GM12878 (cell line): Measurements from ENCODE around the gene APCDD1L.

Experiments
- TCF12 ChIP-seq: IDR thresholded peaks from 2 replicates; pipeline ENCODE4 v1.6.1; 2011; ENCODE audit warnings: low read depth, mild to moderate bottlenecking, low read length
- TF ChIP-seq, protein P1 (sequence below): fragments of 450-650 bp; IDR thresholded peaks from 2 replicates; pipeline ENCODE4 v1.6.1; 2017; ENCODE audit warnings: antibody characterized with exemption, mild to moderate bottlenecking, moderate library complexity
- TF ChIP-seq, protein P2 (sequence below), 3 experiments: IDR thresholded peaks in 2 of 3; conservative IDR thresholded peaks in 1 of 3; 2 replicates each; pipeline ENCODE4 v1.5.1; 2011; ENCODE audit warnings: low read depth in 3 of 3, low read length in 3 of 3, mild to moderate bottlenecking in 3 of 3, control low read depth in 2 of 3, moderate library complexity in 2 of 3, inconsistent platforms in 1 of 3, mixed read lengths in 1 of 3; ENCODE audit not compliant: control insufficient read depth in 2 of 3, insufficient read depth in 1 of 3; ENCODE audit errors: extremely low read depth in 1 of 3
- TF ChIP-seq, protein P3 (sequence below): IDR thresholded peaks from 2 replicates; pipeline ENCODE4 v1.6.1; 2011; ENCODE audit warnings: mild to moderate bottlenecking, low read depth, low read length, moderate library complexity; ENCODE audit not compliant: insufficient replicate concordance

- TF ChIP-seq, protein P1, sequence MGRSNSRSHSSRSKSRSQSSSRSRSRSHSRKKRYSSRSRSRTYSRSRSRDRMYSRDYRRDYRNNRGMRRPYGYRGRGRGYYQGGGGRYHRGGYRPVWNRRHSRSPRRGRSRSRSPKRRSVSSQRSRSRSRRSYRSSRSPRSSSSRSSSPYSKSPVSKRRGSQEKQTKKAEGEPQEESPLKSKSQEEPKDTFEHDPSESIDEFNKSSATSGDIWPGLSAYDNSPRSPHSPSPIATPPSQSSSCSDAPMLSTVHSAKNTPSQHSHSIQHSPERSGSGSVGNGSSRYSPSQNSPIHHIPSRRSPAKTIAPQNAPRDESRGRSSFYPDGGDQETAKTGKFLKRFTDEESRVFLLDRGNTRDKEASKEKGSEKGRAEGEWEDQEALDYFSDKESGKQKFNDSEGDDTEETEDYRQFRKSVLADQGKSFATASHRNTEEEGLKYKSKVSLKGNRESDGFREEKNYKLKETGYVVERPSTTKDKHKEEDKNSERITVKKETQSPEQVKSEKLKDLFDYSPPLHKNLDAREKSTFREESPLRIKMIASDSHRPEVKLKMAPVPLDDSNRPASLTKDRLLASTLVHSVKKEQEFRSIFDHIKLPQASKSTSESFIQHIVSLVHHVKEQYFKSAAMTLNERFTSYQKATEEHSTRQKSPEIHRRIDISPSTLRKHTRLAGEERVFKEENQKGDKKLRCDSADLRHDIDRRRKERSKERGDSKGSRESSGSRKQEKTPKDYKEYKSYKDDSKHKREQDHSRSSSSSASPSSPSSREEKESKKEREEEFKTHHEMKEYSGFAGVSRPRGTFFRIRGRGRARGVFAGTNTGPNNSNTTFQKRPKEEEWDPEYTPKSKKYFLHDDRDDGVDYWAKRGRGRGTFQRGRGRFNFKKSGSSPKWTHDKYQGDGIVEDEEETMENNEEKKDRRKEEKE: no peak
- TF ChIP-seq, protein P2, sequence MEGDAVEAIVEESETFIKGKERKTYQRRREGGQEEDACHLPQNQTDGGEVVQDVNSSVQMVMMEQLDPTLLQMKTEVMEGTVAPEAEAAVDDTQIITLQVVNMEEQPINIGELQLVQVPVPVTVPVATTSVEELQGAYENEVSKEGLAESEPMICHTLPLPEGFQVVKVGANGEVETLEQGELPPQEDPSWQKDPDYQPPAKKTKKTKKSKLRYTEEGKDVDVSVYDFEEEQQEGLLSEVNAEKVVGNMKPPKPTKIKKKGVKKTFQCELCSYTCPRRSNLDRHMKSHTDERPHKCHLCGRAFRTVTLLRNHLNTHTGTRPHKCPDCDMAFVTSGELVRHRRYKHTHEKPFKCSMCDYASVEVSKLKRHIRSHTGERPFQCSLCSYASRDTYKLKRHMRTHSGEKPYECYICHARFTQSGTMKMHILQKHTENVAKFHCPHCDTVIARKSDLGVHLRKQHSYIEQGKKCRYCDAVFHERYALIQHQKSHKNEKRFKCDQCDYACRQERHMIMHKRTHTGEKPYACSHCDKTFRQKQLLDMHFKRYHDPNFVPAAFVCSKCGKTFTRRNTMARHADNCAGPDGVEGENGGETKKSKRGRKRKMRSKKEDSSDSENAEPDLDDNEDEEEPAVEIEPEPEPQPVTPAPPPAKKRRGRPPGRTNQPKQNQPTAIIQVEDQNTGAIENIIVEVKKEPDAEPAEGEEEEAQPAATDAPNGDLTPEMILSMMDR (IDR thresholded peaks at IDR 0.05 in 2 of 3, conservative IDR thresholded peaks at IDR 0.05 in 1 of 3; ENCODE audit: control insufficient read depth in 2 of 3, extremely low read depth in 1 of 3, insufficient read depth in 1 of 3, low read depth in 3 of 3, low read length in 3 of 3): no peak
- TF ChIP-seq, protein P3, sequence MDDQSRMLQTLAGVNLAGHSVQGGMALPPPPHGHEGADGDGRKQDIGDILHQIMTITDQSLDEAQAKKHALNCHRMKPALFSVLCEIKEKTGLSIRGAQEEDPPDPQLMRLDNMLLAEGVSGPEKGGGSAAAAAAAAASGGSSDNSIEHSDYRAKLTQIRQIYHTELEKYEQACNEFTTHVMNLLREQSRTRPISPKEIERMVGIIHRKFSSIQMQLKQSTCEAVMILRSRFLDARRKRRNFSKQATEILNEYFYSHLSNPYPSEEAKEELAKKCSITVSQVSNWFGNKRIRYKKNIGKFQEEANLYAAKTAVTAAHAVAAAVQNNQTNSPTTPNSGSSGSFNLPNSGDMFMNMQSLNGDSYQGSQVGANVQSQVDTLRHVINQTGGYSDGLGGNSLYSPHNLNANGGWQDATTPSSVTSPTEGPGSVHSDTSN: no peak
- no peak for TF ChIP-seq TCF12
Observed at GRCh38 chr20:58521763-58522162, 6.6 kb upstream of the APCDD1L start.
